Amniotic stem cell (primary cell): ENCODE data around the gene CLDN25.
"Not testable (repeated sequence)": the region's sequence is repeated elsewhere in the genome, so short reads cannot be mapped to it uniquely, and the experiment has no call there.

Experiments used
- DNase-seq: peaks from one replicate; lab custom pipeline; 2025; lab: John Stamatoyannopoulos, UW

Gene CLDN25

DNA sequence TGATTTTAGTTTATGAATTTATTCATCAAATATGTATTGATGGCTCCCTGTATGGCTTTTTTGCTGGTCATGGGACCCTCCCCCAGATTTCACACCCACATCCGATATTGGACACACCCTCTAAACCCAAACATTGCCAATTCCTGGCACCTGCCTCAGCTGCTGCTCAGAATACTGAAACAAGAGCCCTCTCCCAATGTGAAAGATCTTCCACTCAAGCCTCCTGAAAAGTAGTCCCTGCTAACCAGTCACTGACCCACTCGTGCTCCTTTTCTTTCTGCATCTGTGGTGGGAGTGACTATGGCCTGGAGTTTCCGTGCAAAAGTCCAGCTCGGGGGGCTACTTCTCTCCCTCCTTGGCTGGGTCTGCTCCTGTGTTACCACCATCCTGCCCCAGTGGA is at the start of gene CLDN25:
Gene CLDN25 (plus strand): TSS at position 301 of the 400 bp plus-strand sequence. CDS start 0 bp downstream, at position 301.
- no peak for DNase-seq

DNA sequence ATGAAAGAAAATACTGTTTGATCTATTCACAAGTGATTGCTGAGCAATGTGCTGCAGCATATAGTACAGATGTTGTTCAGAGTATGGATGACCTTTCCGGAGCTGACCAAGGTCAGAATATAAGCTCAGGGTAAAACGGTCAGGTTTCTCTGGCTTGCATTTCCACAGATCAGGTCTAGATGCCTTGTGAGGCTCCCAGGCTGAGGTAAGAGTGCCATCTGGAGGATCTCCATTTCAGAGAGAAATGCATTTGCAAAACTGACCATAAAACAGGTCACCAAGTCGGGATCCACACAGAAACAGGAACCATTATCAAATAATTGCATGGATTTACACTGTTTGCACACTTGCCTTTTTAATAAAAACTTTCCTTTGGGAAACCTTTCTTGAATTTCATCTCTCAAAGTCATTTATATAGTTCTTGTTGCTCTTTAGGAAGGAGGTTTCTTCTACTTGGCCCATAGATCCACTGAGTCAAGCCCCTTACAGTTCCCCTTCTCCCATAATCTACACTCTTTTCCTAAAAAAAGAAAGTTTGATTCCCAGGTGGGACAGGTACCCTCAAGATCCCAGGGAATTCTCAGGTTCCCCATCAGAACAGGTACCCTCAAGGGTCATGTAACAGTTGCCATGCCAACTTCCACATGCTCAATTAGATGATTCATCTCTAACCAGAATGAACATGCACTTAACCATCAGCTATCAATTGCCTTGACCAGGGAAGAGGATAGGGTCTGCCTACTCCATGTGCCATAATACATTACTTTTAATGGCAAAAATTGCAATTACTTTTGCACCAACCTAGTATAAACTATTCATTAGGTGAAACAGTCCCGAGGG is 48.5 kb upstream of the CLDN25 start:
- peak; percentile 19 for DNase-seq

DNA sequence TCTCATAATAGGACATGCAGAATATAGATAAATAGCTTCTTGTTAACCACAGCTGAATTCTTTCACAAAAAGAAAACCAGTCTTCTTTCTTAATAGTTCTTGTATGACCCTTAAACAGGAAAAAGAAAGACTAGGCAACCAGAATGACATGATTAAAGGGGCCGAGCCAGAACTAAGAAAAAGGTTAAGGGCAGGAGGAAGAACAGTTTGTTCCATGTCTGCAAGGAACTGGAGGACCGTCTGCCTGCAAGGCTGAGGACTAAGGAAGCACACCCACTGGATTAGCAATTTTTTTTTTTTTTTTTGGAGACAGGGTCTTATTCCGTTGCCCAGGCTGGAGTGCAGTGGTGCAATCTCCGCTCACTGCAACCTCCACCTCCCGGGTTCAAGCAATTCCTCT is 47.5 kb upstream of the CLDN25 start:
- no peak for DNase-seq

DNA sequence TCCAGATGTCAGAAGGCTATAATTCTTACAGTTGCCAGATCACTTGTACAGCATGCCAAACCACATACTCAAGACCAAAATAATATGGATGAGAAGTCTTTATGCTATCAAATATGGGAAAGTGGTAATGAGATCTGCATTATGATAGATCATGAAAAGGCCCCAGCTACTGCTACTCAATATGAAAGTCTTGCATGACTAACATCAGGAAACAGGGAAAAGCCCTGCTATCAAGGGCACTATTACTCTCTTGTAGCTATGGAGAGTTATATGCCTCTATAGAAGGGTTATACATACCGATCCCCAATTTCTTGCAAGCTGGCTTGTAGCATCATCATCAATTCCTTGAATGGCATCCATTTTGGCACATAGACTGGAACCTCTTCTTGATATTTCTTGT is 43.3 kb upstream of the CLDN25 start:
- no peak for DNase-seq

DNA sequence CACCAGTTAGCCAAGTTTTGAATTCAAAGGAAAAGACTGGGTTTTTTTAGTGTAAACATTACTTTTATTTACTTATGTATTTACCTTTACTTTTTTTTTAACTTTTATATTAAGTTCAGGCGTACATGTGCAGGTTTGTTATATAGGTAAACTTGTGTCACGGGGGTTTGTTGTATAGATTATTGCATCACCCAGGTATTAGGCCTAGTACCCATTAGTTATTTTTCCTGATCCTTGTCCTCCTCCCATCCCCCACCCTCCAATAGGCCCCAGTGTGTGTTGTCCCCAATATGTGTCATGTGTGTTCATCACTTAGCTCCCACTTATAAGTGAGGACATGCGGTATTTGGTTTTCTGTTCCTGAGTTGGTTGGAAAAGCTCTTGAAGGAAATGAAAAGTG is 26.7 kb upstream of the CLDN25 start:
- no peak for DNase-seq

DNA sequence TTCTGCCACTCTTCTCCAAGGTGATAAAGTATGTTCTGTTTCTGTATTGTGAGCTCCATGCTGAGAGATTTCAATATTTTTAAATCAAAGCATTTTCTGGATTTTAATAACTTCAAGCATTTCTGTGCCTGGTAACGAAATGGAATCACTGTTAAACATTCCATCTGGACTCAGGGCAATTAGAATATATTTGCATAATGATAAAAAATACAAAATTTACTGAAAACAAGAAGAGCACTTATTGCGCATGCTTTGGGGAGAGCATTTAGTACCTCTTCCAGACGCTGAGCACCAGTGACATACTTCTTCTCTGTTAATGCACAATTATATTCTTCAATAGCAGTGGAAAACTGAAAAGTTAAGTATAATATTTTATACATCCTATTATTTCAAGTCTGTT is 19.4 kb upstream of the CLDN25 start:
- no peak for DNase-seq

DNA sequence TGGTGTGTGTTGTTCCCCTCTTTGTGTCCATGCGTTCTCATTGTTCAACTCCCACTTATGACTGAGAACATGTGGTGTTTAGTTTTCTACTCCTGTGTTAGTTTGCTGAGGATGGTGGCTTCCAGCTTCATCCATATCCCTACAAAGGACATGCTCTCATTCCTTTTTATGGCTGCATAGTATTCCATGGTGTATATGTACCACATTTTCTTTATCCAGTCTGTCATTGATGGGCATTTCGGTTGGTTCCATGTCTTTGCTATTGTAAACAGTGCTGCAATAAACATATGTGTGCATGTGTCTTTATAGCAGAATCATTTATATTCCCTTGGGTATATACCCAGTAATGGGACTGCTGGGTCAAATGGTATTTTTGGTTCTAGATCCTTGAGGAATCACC is 16.6 kb upstream of the CLDN25 start:
- not testable (repeated sequence) for DNase-seq

DNA sequence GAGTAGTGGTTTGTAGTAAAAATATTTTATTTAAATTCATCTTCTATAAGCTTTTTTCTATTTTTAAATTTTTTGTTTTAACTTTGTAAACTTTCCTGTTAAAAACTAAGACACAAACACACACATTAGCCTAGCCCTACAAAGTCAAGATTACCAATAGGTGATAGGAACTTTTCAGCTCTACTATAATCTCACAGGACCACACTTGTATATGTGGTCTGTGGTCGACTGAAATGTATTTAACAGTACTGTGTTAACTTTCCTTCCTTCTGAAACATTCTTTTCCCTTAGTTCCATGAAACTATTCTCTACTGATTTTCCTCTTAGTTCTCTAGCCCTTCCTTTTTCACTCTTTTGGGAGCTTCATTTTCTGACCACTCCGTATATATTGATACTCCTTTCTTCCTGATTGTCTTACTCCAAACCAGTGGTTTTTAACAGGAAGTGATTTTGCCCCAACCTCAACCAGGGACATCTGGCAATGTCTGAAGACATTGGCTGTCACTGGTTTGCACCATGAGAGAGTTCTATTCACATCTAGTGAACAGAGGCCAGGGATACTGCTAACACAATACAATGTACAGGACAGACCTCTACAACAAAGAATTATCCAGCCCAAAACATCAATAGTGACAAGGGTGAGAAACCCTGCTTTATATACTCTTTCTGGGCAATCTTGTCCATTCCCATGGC is 14.9 kb upstream of the CLDN25 start:
- DNase-seq = no peak

DNA sequence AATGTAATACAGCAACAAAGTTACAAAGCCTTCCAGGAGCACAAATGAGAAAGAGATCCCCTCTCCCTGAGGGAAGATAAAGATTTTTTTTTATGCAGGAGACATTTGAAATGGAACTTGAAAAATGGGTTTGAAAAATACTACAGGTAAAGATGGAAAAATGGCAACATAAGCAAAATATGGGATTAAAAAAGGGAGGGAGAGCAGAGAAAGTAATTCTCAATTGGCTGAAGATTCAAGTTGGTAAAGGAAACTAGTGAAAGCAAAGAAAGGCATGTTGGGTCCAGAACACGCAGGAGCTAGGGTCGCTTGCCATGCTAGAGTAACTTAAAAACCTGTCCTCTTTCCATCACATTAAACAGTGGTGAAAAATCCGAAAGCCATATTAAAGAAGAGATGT is 7.6 kb upstream of the CLDN25 start:
- no peak for DNase-seq

DNA sequence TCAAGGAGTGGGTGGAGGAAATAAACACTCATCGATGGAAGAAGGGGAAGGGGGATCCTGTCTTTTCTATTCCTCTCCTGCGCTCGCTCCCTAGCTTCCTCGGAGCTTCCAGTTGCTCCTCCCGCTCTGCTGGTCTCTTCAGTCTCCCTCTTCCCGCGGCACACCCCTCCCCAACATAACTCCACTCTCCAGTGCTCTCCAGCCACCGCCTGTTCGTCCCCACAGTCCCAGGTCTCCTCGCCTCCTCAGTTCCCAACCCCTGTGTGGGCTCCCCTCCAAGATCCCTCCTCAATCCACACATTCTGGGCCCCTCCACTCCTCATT is 6.5 kb upstream of the CLDN25 start:
- DNase-seq = no peak

DNA sequence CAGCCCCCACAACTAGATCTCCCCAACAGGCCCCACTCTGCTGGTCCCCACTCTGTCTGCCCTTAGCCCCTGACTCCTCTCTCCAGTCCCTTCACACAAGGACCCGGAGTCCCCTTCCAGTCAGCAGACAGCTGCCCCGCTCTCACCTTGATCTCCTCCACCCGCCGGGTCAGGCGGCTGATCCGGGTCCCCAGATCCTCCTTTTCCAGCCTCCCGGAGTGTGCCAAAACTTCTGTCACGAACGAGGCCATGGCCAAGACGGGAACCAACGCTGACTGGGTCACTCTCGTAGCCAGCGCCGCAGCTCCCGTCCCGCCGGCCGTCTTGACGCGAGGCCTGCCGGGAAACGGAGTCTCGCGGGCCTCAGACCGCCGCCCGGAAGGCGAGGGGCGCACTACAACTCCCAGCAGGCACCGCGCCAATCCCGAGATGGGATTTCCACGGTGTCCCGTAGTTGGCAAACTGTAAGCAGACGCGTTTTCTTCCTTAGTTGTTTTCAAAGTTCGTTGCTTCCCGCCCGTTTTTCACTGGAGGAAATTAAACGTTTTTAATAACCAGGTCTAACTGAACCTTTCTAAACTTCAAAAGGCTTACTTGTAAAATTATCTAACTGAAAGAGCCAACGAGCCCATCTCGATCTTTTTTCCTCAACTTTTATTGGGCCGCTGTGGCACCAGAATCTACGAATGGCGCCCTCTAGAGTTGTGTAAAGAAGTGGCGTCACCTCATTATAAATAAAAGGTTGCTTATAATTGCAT is 6.0 kb upstream of the CLDN25 start, which contains the start of gene ZW10:
Gene ZW10 (minus strand): TSS at position 277 of the 758 bp plus-strand sequence. CDS start 26 bp downstream, at position 251.
- peak; percentile 98 for DNase-seq

DNA sequence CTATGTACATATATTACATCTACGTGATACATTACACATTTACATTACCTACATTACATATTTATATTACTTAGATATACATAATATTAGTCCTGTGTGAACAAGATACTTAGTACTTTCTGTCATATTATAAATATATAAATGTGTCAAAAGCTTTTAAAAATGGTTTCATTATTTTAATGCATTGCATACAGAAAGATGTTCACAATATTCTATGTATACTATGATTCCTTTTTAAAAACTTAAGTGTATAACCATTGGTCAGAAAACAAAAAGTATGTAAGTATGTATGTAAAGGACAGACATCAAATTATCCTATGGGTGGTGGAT is 5.5 kb upstream of the CLDN25 start:
- no peak for DNase-seq

DNA sequence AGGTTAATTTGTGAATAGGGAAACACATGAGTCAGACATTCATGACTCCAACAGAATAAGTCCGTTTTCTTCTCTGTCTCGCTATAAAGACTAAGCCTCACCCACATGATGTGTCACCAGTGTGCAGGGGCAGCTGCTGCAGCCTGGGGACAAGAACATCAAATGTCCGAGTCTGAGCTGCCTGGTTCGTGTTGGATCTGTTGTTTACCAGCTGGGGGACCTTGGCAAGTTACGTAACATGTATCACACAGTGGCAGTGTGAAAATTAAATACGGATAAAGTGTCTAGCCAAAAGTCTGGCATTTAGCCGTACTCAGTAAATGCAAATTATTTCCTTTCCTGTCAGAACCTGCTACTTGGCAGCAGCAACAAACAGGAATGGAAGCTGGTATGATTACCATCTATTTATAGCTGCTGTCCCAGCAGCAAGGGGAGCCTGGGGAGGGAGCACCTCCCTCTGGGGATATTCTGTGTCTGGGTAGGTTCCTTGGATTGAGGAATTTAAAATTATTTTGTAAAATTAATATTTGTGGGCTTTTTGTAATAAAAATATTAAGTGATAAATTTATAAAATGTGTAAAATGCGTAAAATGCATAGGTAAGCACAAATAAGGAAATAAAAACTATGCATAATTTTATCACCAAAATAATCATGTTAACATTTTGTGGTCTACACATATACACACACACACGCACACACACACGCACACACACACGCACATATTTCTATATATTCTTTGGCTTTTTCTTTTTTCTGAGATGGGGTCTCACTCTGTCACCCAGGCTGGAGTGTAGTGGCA is 1.3 kb upstream of the CLDN25 start:
- DNase-seq = no peak

DNA sequence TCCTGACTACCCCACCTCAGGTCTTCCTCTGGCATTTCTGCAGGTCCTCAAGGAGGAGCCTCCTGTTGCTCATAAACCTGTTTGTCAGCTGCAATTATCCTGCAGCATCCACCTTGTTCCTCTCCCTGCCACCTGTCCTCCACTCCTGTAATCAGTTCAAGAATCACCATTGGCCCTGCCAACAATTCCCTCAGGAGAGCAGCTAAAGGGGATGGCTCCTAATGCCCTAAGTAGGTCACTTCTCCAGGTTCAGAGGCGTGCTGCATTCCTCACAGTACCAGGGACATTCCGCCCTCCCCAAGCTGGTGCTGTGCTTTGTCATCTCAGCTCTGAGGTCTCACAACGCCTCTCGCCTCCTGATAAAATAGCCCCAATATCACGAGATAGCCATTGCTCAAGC is 2.1 kb downstream of the CLDN25 start:
- DNase-seq = no peak

DNA sequence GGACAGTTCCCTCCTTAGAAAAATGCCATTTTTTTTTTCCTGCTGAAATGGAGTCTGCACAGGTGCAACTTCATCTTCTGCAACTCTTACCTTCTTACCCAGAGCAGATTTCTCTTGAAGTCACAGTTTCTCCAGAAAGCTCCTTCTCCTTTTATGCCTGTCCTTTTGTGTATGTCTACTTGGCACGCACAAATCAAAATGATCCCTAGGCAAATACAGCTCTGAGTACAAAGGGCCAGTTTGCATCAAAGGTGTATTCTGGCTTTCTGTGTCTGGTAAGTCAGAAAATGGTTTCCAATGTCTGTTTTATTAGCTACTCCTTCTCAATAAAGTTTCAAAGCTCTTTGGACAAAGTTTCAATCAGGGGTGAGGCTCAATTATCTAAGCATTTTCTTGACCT is 2.5 kb downstream of the CLDN25 start:
- DNase-seq = no peak

DNA sequence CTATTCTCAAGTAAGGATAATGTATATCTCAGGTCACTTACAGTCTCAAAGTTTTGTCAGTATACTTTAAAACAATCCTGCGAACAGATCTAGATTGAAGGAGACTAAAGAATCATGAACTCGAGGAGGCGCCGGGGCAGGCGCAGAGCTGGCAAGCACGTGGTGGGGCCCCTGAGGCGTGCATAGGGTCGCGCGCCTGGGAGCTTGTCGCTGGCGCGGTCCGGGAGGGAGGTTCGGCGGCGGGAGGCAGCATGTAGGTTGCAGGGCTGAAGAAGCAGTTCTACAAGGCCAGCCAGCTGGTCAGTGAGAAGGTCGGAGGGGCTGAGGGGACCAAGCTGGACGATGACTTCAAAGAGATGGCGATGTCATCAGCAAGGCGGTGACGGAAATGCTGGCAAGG is 9.4 kb downstream of the CLDN25 start:
- not testable (repeated sequence) for DNase-seq

DNA sequence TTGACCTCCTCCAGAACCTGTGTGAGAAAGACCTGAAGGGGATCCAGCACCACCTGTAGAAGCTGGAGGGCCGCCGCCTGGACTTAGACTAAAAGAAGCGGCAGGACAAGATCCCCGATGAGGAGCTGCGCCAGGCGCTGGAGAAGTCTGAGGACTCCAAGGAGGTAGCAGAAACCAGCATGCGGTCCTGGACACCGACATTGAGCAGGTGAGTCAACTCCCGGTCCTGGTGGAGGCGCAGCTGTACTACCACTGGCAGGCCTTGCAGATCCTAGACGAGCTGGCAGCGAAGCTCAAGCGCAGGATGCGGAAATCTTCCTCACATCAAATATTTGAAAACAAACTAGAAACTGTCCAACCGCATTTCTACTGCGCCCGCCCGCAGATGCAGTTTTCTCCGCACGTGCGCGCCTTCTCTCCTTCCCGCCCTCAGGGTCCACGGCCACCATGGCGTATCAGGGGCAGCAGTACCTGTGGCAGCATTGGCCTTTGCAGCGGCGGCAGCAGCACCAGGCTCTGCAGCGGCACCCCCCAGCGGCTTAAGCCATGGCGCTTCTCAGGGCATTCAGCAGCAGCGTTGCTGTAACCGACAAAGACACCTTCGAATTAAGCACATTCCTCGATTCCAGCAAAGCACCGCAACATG is 10.2 kb downstream of the CLDN25 start:
- no peak for DNase-seq

DNA sequence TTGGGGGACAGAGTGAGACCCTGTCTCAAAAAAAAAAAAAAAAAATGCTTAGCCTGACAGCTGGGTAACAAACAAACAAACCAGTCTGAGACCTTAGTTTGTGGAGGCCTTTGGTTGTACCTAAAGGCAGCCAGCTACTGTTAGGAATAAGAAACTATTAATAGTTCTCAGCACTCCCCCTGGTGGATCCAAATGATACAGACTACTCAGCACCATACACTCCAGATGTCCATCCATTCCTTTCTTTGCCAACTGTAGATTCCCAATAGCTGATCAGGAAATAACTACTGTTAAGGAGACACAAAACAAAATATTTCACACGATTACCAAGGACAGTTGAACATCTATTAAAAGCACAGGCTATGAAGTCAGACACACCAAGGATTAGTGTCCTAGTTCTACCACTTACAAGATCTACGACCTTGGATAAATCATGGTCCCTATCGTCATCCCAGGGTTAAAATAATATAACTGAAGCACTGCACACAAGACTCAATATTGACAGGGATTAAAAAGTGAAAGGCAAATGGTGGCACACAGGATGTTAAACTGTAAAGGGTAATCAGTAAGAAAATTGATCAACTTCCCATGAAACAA is 17.2 kb downstream of the CLDN25 start:
- DNase-seq = peak; percentile 13

DNA sequence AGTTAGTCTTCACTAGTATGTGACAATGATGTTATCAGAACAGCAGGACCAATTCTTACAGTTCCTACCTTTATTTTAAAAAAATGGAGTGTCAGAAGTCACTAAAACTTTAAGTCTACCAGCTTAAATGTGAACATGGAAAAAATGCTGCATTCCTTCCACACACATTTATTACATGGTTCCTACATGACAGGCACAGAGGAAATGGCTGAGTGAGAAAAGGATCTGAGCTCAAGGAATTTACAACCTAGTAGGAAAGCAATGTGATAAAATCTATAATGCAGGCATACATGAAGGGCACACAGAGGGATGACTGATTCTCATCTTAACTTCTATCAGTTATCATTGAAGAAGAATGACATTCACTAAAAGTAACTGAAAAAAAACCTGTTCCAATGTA is 23.0 kb downstream of the CLDN25 start:
- no peak for DNase-seq

DNA sequence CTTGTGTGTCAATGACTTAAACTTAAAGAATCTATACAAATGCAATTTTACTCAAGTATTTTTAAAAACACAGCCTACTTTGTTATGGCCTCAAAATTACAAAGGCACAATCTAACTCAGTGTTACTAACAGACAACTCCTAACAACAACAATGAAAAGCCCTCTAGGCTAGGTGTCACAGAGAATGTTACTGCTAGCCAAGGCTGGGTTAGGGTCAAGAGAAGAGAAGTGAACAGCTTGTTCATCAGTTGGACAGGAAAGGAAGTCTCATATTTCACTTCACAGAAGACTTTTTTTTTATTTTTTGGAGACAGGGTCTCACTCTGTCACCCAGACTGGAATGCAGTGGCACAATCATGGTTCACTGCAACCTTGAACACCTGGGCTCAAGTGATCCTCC is 26.0 kb downstream of the CLDN25 start:
- DNase-seq = no peak

DNA sequence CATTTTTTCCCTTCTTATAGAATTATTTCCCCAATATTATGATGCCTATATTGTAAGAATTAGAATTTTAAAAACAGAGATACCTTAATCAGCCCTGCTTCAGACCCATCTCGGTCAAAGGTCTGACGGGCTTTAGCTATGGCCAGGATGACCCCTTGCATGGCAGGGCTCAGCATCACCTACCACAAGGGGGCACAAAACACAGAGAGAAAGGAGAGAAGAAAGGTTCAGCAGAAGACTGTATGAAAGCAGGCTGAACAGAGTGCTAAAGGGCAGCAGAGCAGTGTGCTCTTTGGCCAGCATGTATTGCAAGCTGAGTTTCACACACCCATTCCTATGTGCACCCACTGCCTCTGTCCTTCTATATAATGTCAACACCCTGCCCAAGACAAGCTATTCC is 26.8 kb downstream of the CLDN25 start:
- no peak for DNase-seq
